ENCODE data around the gene ANG.

The ANG gene

DNA sequence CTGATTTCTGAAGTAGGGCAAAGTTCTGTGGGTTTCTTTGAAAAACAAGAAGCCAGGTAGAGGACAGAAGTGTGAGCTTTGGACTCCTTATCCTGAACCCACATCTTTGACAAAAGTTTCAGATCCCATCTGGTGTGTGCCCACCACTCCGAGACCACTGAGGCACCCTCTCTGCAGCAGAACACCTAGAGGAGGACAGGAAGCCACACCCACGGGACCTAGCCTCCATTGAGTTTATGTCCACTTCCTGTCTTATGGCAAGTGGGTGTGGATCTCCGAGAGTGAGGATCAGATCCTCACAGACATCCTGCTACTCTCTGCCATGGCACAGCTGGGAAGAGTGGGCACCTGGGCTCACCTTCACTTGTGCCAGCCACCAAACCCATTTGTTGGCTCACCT is 30.3 kb upstream of the ANG start:
- no peak overlapping the region for H2AFZ ChIP-seq (ENCODE audit: low read length)
- H3K9me2 ChIP-seq (ENCODE audit: low read depth, low read length) = no peaks in the 10 kb centered on the region

DNA sequence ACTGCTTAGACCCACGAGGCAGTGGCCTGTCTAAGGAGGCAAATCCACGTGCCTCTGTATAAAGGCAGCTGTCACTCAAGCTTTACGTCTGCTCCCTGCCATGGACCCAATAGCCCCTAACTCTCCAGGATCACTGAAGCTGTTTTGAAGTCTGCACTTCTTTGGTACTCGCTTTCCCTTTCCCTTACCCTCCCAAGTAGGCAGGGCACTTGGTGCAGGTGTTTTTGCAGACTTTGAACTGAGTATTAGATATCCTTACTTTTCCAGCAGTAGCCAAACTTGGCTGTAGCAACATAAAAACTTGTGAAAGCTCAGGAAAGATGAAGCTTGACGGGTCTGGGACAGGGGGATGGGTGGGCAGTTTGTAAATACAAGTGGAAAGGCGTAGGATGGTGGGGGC is 29.2 kb upstream of the ANG start:
- H3K36me3 ChIP-seq (ENCODE audit: insufficient read depth, low read length) = no peaks in the 10 kb centered on the region
- H3K27ac ChIP-seq (ENCODE audit: low read depth, low read length, poor library complexity, severe bottlenecking) = no peak overlapping the region
- no peak overlapping the region for H3K4me3 ChIP-seq (ENCODE audit: low read depth, low read length, poor library complexity, severe bottlenecking)
- TF ChIP-seq, protein P1, sequence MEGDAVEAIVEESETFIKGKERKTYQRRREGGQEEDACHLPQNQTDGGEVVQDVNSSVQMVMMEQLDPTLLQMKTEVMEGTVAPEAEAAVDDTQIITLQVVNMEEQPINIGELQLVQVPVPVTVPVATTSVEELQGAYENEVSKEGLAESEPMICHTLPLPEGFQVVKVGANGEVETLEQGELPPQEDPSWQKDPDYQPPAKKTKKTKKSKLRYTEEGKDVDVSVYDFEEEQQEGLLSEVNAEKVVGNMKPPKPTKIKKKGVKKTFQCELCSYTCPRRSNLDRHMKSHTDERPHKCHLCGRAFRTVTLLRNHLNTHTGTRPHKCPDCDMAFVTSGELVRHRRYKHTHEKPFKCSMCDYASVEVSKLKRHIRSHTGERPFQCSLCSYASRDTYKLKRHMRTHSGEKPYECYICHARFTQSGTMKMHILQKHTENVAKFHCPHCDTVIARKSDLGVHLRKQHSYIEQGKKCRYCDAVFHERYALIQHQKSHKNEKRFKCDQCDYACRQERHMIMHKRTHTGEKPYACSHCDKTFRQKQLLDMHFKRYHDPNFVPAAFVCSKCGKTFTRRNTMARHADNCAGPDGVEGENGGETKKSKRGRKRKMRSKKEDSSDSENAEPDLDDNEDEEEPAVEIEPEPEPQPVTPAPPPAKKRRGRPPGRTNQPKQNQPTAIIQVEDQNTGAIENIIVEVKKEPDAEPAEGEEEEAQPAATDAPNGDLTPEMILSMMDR (IDR thresholded peaks at IDR 0.05; ENCODE audit: low read length) = no peak
- no peak for TF ChIP-seq EZH2 (IDR thresholded peaks at IDR 0.05; ENCODE audit: borderline replicate concordance, low read length)
- no peaks in the 10 kb centered on the region for H3K9me2 ChIP-seq (ENCODE audit: low read depth, low read length)
- H4K20me1 ChIP-seq (ENCODE audit: insufficient read depth, low read length) = no peaks in the 10 kb centered on the region
- no peak overlapping the region for H2AFZ ChIP-seq (ENCODE audit: low read length)
- peaks cover 13% of the 10 kb centered on the region for H3K4me1 ChIP-seq (ENCODE audit: insufficient read depth, low read length, severe bottlenecking)
- no peak overlapping the region for H3K9ac ChIP-seq (ENCODE audit: low read length)
- no peak overlapping the region for H3K4me2 ChIP-seq (ENCODE audit: low read length)
- H3K79me2 ChIP-seq (ENCODE audit: insufficient read depth, low read length) = no peaks in the 10 kb centered on the region
- H3F3A ChIP-seq (ENCODE audit: insufficient read depth, low read length) = no peaks in the 10 kb centered on the region
- H3K9me3 ChIP-seq (ENCODE audit: low read length) = no peaks in the 10 kb centered on the region
- H3K27me3 ChIP-seq (ENCODE audit: insufficient read depth, low read length) = no peaks in the 10 kb centered on the region

More for the DNA sequence above, 30.3 kb upstream of the ANG start:
- Histone ChIP-seq H3K79me2 (ENCODE audit: insufficient read depth, low read length) (no peaks in the 10 kb centered on the region), H3K27me3 (ENCODE audit: insufficient read depth, low read length) (no peaks in the 10 kb centered on the region), H3K36me3 (ENCODE audit: insufficient read depth, low read length) (no peaks in the 10 kb centered on the region), H3K9me3 (ENCODE audit: low read length) (no peaks in the 10 kb centered on the region), H4K20me1 (ENCODE audit: insufficient read depth, low read length) (no peaks in the 10 kb centered on the region), H3K4me1 (ENCODE audit: insufficient read depth, low read length, severe bottlenecking) (peaks cover 2% of the 10 kb centered on the region), H3K4me3 (ENCODE audit: low read depth, low read length, poor library complexity, severe bottlenecking) (no peak overlapping the region), H3K27ac (ENCODE audit: low read depth, low read length, poor library complexity, severe bottlenecking) (no peak overlapping the region), H3K9ac (ENCODE audit: low read length) (no peak overlapping the region), H3K4me2 (ENCODE audit: low read length) (no peak overlapping the region), H3F3A (ENCODE audit: insufficient read depth, low read length) (no peaks in the 10 kb centered on the region)
- TF ChIP-seq, protein P1 (IDR thresholded peaks at IDR 0.05; ENCODE audit: low read length) = no peak
- TF ChIP-seq EZH2 (IDR thresholded peaks at IDR 0.05; ENCODE audit: borderline replicate concordance, low read length) = no peak

DNA sequence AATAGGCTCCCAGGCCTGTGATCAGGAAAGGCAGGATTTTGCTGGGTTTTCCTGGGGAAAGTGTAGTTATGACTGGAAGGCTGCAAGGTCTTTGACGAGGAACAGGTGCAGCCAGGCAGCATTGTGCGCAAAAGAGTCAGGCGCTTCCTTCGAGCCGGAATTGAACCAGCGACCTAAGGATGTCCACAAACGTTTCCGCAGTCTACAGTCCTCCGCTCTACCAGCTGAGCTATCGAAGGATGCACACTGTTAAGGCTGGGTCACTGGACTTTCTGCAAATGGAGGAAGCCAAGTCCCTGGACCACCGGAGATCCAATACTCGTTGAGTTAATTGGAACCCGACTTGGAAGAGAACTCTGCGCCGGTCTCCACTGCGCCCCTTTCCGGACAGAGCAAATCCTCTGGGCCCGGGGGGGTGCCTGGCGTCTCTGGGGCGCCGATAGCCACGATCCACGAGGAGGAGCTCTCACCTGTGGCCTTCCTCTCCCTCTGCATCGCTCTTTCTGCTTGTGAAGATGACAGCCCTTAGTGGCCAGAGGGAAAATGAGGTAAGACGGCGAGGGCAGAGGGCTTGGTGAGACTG is 28.7 kb upstream of the ANG start:
- no peak overlapping the region for H3K27ac ChIP-seq (ENCODE audit: low read depth, low read length, poor library complexity, severe bottlenecking)
- no peak overlapping the region for H3K4me2 ChIP-seq (ENCODE audit: low read length)
- no peak overlapping the region for H2AFZ ChIP-seq (ENCODE audit: low read length)
- no peaks in the 10 kb centered on the region for H3K36me3 ChIP-seq (ENCODE audit: insufficient read depth, low read length)
- no peak for TF ChIP-seq EZH2 (IDR thresholded peaks at IDR 0.05; ENCODE audit: borderline replicate concordance, low read length)
- TF ChIP-seq, protein P1 (IDR thresholded peaks at IDR 0.05; ENCODE audit: low read length) = no peak
- H3K4me3 ChIP-seq (ENCODE audit: low read depth, low read length, poor library complexity, severe bottlenecking) = no peak overlapping the region
- no peak overlapping the region for H3K9ac ChIP-seq (ENCODE audit: low read length)
- no peaks in the 10 kb centered on the region for H4K20me1 ChIP-seq (ENCODE audit: insufficient read depth, low read length)
- no peaks in the 10 kb centered on the region for H3K9me3 ChIP-seq (ENCODE audit: low read length)
- no peaks in the 10 kb centered on the region for H3K79me2 ChIP-seq (ENCODE audit: insufficient read depth, low read length)
- H3K9me2 ChIP-seq (ENCODE audit: low read depth, low read length) = no peaks in the 10 kb centered on the region
- peaks cover 19% of the 10 kb centered on the region for H3K4me1 ChIP-seq (ENCODE audit: insufficient read depth, low read length, severe bottlenecking)
- no peaks in the 10 kb centered on the region for H3F3A ChIP-seq (ENCODE audit: insufficient read depth, low read length)
- no peaks in the 10 kb centered on the region for H3K27me3 ChIP-seq (ENCODE audit: insufficient read depth, low read length)
